ENCODE results near the gene MTX1. TPM values are rescaled to one million over a fixed set of nuclear protein-coding genes. Genes with fewer than 3 reads are reported as not detected.
A peak's percentile ranks its signal among the peaks of the same experiment; 100 is the strongest.

MTX1 gene
- total RNA-seq, 1 donor from 2014 or later, result 64.0 TPM

DNA sequence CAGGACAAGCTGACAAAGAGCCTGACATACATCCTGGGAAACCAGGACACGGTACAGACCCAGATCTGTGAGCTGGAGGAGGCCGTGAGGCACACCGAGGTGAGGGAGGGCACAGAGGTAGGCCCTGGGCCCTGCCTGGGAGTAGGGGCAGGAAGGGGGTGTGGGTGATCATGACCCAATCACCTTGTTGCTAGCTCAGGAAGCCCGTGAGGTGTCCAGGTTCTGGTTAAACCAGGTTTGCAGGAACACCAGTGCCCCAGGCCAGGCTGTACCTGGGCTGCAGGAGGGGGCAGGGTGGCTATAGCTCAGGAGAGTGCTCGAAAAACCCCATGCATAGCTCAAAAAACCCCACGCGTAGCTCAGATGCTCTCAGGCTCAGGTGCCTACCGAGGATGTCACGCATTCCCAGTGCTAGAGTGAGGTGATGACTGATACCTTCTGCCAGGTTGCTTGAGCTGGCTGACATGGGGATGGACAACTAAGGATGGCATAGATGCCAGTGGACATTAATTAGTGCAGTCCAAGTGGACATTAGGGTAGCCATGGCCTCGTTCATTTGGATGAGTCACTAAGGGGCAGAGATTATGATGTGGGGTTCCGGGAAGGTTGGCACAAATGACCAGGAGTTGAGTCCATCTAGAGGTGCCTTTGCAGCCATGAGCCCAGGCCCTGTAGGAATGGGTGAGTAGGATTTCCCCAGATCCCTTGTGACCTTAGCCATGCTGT lies 31.1 kb upstream of the MTX1 start:
- Mint-ChIP-seq H3K4me1 (ENCODE audit: low read depth) (peaks cover 32% of the 10 kb centered on the region), H3K27ac (no peak overlapping the region), H3K27me3 (ENCODE audit: low read depth) (no peaks in the 10 kb centered on the region), H3K36me3 (ENCODE audit: low read depth) (peaks cover 37% of the 10 kb centered on the region), H3K4me3 (ENCODE audit: low read depth) (no peak overlapping the region), H3K9me3 (no peaks in the 10 kb centered on the region)
- no peak for DNase-seq (ENCODE audit: low spot score)
- intact Hi-C loops (cut with micrococcal nuclease), result loop anchor here (2.0 kb wide), 1 partner anchor 15 kb away; no protein-coding TSS in a partner anchor

DNA sequence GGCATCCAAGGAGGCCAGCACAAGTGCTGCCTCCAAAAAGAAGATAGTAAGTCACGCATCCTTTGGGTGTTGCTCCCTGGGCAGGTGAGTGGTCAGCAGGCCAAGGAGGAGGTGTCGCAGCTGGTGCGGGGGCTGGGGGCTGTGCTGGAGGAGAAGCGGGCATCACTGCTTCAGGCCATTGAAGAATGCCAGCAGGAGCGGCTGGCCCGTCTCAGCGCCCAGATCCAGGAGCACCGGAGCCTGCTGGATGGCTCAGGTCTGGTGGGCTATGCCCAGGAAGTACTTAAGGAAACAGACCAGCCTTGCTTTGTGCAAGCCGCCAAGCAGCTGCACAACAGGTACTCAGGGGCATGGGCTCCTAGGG lies 30.6 kb upstream of the MTX1 start:
- H3K9me3 Mint-ChIP-seq, result no peaks in the 10 kb centered on the region
- peaks cover 31% of the 10 kb centered on the region for H3K4me1 Mint-ChIP-seq (ENCODE audit: low read depth)
- intact Hi-C loops (cut with micrococcal nuclease), result loop anchor here (2.0 kb wide), 1 partner anchor 15 kb away; no protein-coding TSS in a partner anchor
- H3K27ac Mint-ChIP-seq, result no peak overlapping the region
- no peaks in the 10 kb centered on the region for H3K27me3 Mint-ChIP-seq (ENCODE audit: low read depth)
- peaks cover 35% of the 10 kb centered on the region for H3K36me3 Mint-ChIP-seq (ENCODE audit: low read depth)
- H3K4me3 Mint-ChIP-seq (ENCODE audit: low read depth), result no peak overlapping the region
- DNase-seq (ENCODE audit: low spot score), result no peak

DNA sequence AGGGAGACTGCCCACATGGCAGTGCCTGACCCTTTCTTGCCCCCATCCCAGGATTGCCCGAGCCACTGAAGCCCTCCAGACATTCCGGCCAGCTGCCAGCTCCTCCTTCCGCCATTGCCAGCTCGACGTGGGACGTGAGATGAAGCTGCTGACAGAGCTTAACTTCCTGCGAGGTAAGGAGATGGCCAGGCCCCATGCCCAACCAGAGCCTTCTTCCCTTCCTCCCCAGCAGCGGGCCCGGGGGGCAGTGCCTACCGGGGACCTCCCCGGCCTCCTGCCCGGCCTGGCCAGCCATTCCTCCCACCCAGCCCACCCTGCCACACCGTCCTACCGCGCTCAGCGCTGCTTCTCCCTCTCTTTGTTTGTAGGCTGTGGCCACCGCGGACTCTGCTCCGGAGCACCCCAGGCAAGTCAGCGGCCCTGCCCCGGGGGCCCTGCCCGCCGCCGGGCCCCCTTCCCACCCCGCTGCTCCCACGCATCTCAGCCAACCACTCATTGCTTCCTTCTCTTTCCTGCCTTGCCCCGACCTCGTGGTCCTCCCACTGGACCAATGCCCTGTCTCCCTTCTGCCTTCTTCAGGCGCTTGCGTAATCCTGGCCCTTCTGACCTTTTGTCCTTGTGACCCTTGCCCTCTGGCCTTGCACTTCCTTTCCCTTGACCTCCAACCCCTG lies 29.9 kb upstream of the MTX1 start:
- no peak for DNase-seq (ENCODE audit: low spot score)
- Mint-ChIP-seq H3K4me1 (ENCODE audit: low read depth) (peaks cover 27% of the 10 kb centered on the region), H3K27me3 (ENCODE audit: low read depth) (no peaks in the 10 kb centered on the region), H3K4me3 (ENCODE audit: low read depth) (no peak overlapping the region), H3K27ac (no peak overlapping the region), H3K36me3 (ENCODE audit: low read depth) (peaks cover 41% of the 10 kb centered on the region), H3K9me3 (no peaks in the 10 kb centered on the region)
- intact Hi-C loops (cut with micrococcal nuclease), result no loop called here

DNA sequence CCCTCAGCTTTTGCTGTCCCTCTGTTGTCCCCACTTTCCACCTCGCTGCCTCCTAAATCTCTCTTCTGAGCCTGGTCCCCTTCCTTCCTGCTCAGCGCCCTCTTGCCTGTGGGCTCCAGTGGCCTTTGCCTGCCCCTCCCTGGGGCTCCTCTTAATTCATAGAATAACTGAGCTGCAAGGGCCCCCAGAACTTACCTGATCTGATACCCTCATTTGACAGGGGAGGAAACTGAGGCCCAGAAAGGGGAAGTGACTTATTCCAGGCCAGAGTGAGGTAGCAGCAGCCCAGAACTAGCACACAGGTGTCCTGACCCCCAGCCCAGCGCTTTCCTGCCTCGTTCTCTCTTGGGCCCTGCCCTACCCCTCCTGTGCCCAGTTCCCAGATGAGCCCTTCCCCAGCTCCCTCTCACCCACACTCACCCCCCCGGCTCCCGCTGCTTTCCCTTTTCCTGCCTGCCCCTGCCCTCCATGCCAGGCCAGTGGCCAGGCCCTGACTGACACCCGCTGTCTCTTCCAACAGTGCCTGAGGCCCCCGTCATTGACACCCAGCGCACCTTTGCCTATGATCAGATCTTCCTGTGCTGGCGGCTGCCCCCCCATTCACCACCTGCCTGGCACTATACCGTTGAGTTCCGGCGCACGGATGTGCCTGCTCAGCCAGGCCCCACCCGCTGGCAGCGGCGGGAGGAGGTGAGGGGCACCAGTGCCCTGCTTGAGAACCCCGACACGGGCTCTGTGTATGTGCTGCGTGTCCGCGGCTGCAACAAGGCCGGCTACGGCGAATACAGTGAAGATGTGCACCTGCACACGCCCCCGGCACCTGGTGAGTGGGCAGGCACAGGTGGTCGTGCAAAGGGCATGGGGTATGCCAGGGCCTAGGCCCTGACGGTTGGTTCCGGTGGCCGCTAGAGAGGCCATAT lies 29.1 kb upstream of the MTX1 start:
- peaks cover 41% of the 10 kb centered on the region for H3K36me3 Mint-ChIP-seq (ENCODE audit: low read depth)
- H3K4me3 Mint-ChIP-seq (ENCODE audit: low read depth), result no peak overlapping the region
- no peak overlapping the region for H3K27ac Mint-ChIP-seq
- H3K4me1 Mint-ChIP-seq (ENCODE audit: low read depth), result peaks cover 23% of the 10 kb centered on the region
- intact Hi-C loops (cut with micrococcal nuclease), result no loop called here
- no peaks in the 10 kb centered on the region for H3K9me3 Mint-ChIP-seq
- DNase-seq (ENCODE audit: low spot score), result no peak
- H3K27me3 Mint-ChIP-seq (ENCODE audit: low read depth), result no peaks in the 10 kb centered on the region

GRCh38 chr1:155181371-155182051 lies 27.0 kb upstream of the MTX1 start:
- Mint-ChIP-seq H3K4me1 (ENCODE audit: low read depth) (peaks cover 5% of the 10 kb centered on the region), H3K36me3 (ENCODE audit: low read depth) (peaks cover 38% of the 10 kb centered on the region), H3K27ac (no peak overlapping the region), H3K9me3 (no peaks in the 10 kb centered on the region), H3K27me3 (ENCODE audit: low read depth) (no peaks in the 10 kb centered on the region), H3K4me3 (ENCODE audit: low read depth) (no peak overlapping the region)
- DNase-seq (ENCODE audit: low spot score), result no peak
- intact Hi-C loops (cut with micrococcal nuclease), result no loop called here

DNA sequence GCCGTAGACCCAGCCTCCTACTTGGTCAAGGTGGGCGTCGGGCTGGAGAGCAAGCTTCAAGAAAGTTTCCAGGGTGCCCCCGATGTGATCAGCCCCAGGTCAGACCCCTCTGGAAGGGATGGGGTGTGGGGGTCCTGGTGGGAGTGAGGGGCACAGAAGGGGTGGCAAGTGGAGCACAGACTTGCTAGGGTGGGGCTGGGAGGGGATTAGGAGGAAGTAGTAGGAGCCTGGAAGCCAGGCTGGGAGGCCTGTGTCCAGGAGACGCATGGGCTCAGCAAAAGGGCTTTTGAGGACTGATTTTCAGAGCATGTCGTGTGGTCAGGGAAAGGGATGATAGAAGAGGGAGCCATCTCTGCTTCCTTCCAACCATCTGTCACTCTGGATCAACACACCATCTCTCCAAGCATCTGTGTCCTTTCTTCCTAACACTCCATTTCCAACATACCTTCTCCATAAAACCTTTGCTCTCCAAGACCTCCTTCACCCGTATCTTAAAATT lies 26.4 kb upstream of the MTX1 start:
- no peak overlapping the region for H3K4me3 Mint-ChIP-seq (ENCODE audit: low read depth)
- H3K27me3 Mint-ChIP-seq (ENCODE audit: low read depth), result no peaks in the 10 kb centered on the region
- peaks cover 35% of the 10 kb centered on the region for H3K36me3 Mint-ChIP-seq (ENCODE audit: low read depth)
- intact Hi-C loops (cut with micrococcal nuclease), result no loop called here
- no peak overlapping the region for H3K27ac Mint-ChIP-seq
- no peaks in the 10 kb centered on the region for H3K9me3 Mint-ChIP-seq
- DNase-seq (ENCODE audit: low spot score), result no peak
- no peaks in the 10 kb centered on the region for H3K4me1 Mint-ChIP-seq (ENCODE audit: low read depth)

DNA sequence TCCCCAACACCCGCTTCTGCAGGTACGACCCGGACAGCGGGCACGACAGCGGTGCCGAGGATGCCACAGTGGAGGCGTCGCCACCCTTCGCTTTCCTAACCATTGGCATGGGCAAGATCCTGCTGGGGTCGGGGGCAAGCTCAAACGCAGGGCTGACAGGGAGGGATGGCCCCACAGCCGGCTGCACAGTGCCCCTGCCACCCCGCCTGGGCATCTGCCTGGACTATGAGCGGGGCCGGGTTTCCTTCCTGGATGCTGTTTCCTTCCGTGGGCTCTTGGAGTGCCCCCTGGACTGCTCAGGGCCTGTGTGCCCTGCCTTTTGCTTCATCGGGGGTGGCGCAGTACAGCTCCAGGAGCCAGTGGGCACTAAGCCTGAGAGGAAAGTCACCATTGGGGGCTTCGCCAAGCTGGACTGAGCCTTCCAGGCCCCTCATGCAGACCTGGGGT lies 24.7 kb upstream of the MTX1 start:
- peaks cover 4% of the 10 kb centered on the region for H3K4me1 Mint-ChIP-seq (ENCODE audit: low read depth)
- H3K27me3 Mint-ChIP-seq (ENCODE audit: low read depth), result no peaks in the 10 kb centered on the region
- intact Hi-C loops (cut with micrococcal nuclease), result no loop called here
- H3K4me3 Mint-ChIP-seq (ENCODE audit: low read depth), result no peak overlapping the region
- peaks cover 25% of the 10 kb centered on the region for H3K36me3 Mint-ChIP-seq (ENCODE audit: low read depth)
- H3K27ac Mint-ChIP-seq, result no peak overlapping the region
- no peaks in the 10 kb centered on the region for H3K9me3 Mint-ChIP-seq
- no peak for DNase-seq (ENCODE audit: low spot score)

DNA sequence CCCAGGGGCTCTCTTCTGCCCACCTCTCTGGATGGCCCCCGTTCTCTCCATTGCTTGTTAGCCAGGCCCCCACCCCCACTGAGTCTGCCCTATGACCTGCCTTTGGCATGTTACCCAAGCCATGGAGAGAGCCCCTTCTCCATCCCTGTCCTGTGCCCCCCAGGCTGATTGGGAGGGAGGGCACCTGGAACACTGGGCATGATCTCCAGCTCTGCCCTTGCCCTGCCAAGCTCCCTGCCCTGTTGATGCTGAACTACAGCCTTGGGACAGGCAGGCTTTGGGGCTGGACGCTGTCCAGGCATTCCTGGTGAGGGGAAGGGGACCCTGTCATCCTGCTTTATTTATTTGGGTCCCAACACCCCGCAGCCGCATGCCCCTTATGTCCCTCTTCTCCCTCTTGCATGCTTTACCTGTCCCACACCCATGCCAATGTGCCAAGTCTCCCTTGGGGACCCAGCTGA lies 24.1 kb upstream of the MTX1 start:
- Mint-ChIP-seq H3K9me3 (no peaks in the 10 kb centered on the region), H3K4me3 (ENCODE audit: low read depth) (no peak overlapping the region), H3K36me3 (ENCODE audit: low read depth) (peaks cover 19% of the 10 kb centered on the region), H3K27me3 (ENCODE audit: low read depth) (no peaks in the 10 kb centered on the region), H3K4me1 (ENCODE audit: low read depth) (peaks cover 4% of the 10 kb centered on the region), H3K27ac (no peak overlapping the region)
- intact Hi-C loops (cut with micrococcal nuclease), result no loop called here
- DNase-seq (ENCODE audit: low spot score), result no peak

DNA sequence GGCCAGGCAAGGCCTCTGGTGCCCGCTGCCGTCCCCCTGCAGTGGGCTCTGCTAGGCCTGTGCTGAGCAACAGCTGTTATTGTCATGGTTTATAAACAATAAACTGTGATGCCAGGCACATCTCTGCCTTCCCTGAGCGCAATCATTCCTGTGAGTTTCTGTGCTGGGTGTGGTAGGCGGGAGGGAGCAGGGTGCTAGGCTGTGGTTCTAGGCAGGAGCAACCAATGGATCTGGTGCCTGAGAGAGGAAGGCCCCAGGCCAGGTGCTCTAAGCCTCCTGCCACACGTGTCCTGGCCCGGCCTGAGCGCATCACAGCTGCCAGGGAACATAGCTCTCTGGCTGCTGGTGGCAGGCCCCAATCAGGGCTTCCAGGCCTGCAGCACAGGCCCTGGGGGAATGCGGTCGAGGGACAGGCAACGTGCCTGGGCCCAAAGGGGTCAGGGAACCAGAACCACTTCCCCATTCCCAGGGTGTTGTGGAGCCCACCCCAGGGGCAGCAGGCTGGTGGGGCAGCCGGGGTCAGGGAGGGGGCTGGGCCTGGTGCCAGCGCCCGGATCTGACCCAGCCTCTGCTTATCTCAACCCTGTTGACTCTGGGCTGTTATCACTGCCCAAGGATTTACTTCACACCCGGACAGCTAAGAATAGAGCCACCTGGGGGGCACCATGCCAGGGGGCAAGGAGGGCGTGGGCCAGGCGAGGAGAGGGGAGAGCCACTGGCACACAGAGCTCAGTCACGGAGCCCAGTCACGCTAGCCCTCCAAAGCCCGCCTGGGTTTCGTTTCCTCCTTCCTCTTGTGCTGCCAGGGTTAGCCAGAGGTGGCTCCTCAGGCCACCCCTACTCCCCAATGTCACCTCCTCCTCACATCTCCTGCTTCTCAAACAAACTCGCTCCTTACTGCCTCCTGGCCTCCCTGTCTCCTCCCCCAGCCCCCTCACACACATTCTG lies 23.4 kb upstream of the MTX1 start:
- peaks cover 4% of the 10 kb centered on the region for H3K4me1 Mint-ChIP-seq (ENCODE audit: low read depth)
- H3K9me3 Mint-ChIP-seq, result no peaks in the 10 kb centered on the region
- no peak for DNase-seq (ENCODE audit: low spot score)
- H3K27ac Mint-ChIP-seq, result peak overlapping the region; percentile 14
- no peak overlapping the region for H3K4me3 Mint-ChIP-seq (ENCODE audit: low read depth)
- peaks cover 13% of the 10 kb centered on the region for H3K36me3 Mint-ChIP-seq (ENCODE audit: low read depth)
- H3K27me3 Mint-ChIP-seq (ENCODE audit: low read depth), result no peaks in the 10 kb centered on the region
- intact Hi-C loops (cut with micrococcal nuclease), result no loop called here

GRCh38 chr1:155185783-155186066 lies 22.8 kb upstream of the MTX1 start:
- peak overlapping the region; percentile 14 for H3K27ac Mint-ChIP-seq
- H3K4me3 Mint-ChIP-seq (ENCODE audit: low read depth), result no peak overlapping the region
- H3K36me3 Mint-ChIP-seq (ENCODE audit: low read depth), result peaks cover 13% of the 10 kb centered on the region
- intact Hi-C loops (cut with micrococcal nuclease), result no loop called here
- H3K4me1 Mint-ChIP-seq (ENCODE audit: low read depth), result peaks cover 4% of the 10 kb centered on the region
- H3K9me3 Mint-ChIP-seq, result no peaks in the 10 kb centered on the region
- no peak for DNase-seq (ENCODE audit: low spot score)
- no peaks in the 10 kb centered on the region for H3K27me3 Mint-ChIP-seq (ENCODE audit: low read depth)

- Mint-ChIP-seq H3K9me3 (no peaks in the 10 kb centered on the region), H3K4me1 (ENCODE audit: low read depth) (peaks cover 4% of the 10 kb centered on the region), H3K27me3 (ENCODE audit: low read depth) (no peaks in the 10 kb centered on the region), H3K4me3 (ENCODE audit: low read depth) (no peak overlapping the region), H3K27ac (no peak overlapping the region), H3K36me3 (ENCODE audit: low read depth) (peaks cover 12% of the 10 kb centered on the region)
- intact Hi-C loops (cut with micrococcal nuclease), result no loop called here
- DNase-seq (ENCODE audit: low spot score), result no peak
These were observed 22.3 kb upstream of the MTX1 start for GRCh38 chr1:155186067-155186793.

Data from activated T-helper 2 cell treated with anti-CD3 and anti-CD28 coated beads, Interferon-gamma antibody, Interleukin-2, Interleukin-4, amounts not matched to agents 10 μg/mL and 5 μg/mL and 100 μg/mL, durations not matched to agents 14 hours and 24 hours and 36 hours (primary cell).